ENCODE measurements around the gene SOCS1. TPM values are rescaled to one million over a fixed set of nuclear protein-coding genes. Genes with fewer than 3 reads are reported as not detected.

The SOCS1 gene
- total RNA-seq, 2 donors from 2014 or later, result 2.6 to 8.2 TPM

- no peak for DNase-seq (ENCODE audit: low spot score)
- H3K4me3 ChIP-seq, result no peak overlapping the region
- 96% methylated on average over 10 of the region's 10 CpGs for WGBS
- H3K27me3 ChIP-seq (replicated peaks; ENCODE audit: insufficient read depth), result no peaks in the 10 kb centered on the region
- no peaks in the 10 kb centered on the region for H3K4me1 ChIP-seq (replicated peaks)
- TF ChIP-seq POLR2AphosphoS5 (IDR thresholded peaks at IDR 0.05) (no peak), CTCF (IDR thresholded peaks at IDR 0.05) (no peak), POLR2A (IDR thresholded peaks at IDR 0.05) (no peak)
- H3K36me3 ChIP-seq, result no peaks in the 10 kb centered on the region
- intact Hi-C loops (cut with DNase I), result loop anchor here (10.0 kb wide), 2 partner anchors 116 to 146 kb away; no protein-coding TSS in a partner anchor
- H3K9me3 ChIP-seq, result no peaks in the 10 kb centered on the region
- no peak overlapping the region for H3K27ac ChIP-seq
These were observed 5.0 kb downstream of the SOCS1 start for GRCh38 chr16:11250786-11251524.

GRCh38 chr16:11250091-11250785, 5.8 kb downstream of the SOCS1 start:
- intact Hi-C loops (cut with DNase I), result loop anchor here (10.0 kb wide), 2 partner anchors 115 to 145 kb away; no protein-coding TSS in a partner anchor
- no peaks in the 10 kb centered on the region for H3K36me3 ChIP-seq
- TF ChIP-seq POLR2A (IDR thresholded peaks at IDR 0.05) (no peak), POLR2AphosphoS5 (IDR thresholded peaks at IDR 0.05) (no peak), CTCF (IDR thresholded peaks at IDR 0.05) (no peak)
- no peaks in the 10 kb centered on the region for H3K4me1 ChIP-seq (replicated peaks)
- 51% methylated on average over 16 of the region's 16 CpGs for WGBS
- H3K27ac ChIP-seq, result no peak overlapping the region
- H3K9me3 ChIP-seq, result no peaks in the 10 kb centered on the region
- H3K4me3 ChIP-seq, result no peak overlapping the region
- H3K27me3 ChIP-seq (replicated peaks; ENCODE audit: insufficient read depth), result no peaks in the 10 kb centered on the region
- DNase-seq (ENCODE audit: low spot score), result no peak

GRCh38 chr16:11249233-11250061, 6.6 kb downstream of the SOCS1 start:
- TF ChIP-seq CTCF (IDR thresholded peaks at IDR 0.05), result no peak
- H3K4me3 ChIP-seq, result no peak overlapping the region
- no peaks in the 10 kb centered on the region for H3K9me3 ChIP-seq
- no peaks in the 10 kb centered on the region for H3K36me3 ChIP-seq
- 96% methylated on average over 61 of the region's 63 CpGs for WGBS
- no peaks in the 10 kb centered on the region for H3K4me1 ChIP-seq (replicated peaks)
- H3K27me3 ChIP-seq (replicated peaks; ENCODE audit: insufficient read depth), result no peaks in the 10 kb centered on the region
- DNase-seq (ENCODE audit: low spot score), result no peak
- intact Hi-C loops (cut with DNase I), result loop anchor here (10.0 kb wide), 2 partner anchors 115 to 145 kb away; no protein-coding TSS in a partner anchor
- H3K27ac ChIP-seq, result no peak overlapping the region

- no peak for TF ChIP-seq POLR2A (IDR thresholded peaks at IDR 0.05)
- DNase-seq (ENCODE audit: low spot score), result no peak
- no peak overlapping the region for H3K4me3 ChIP-seq
- H3K27me3 ChIP-seq (replicated peaks; ENCODE audit: insufficient read depth), result no peaks in the 10 kb centered on the region
- intact Hi-C loops (cut with DNase I), result no loop called here
- H3K36me3 ChIP-seq, result no peaks in the 10 kb centered on the region
- H3K9me3 ChIP-seq, result no peaks in the 10 kb centered on the region
- H3K27ac ChIP-seq, result no peak overlapping the region
- H3K4me1 ChIP-seq (replicated peaks), result no peaks in the 10 kb centered on the region
- WGBS, result 95% methylated on average over 8 of the region's 8 CpGs
These were observed 7.9 kb downstream of the SOCS1 start for GRCh38 chr16:11248133-11248532.

- H3K36me3 ChIP-seq, result no peaks in the 10 kb centered on the region
- no peak for DNase-seq (ENCODE audit: low spot score)
- H3K4me1 ChIP-seq (replicated peaks), result no peaks in the 10 kb centered on the region
- intact Hi-C loops (cut with DNase I), result no loop called here
- H3K9me3 ChIP-seq, result no peaks in the 10 kb centered on the region
- TF ChIP-seq POLR2A (IDR thresholded peaks at IDR 0.05) (no peak), CTCF (IDR thresholded peaks at IDR 0.05) (no peak), POLR2AphosphoS5 (IDR thresholded peaks at IDR 0.05) (no peak)
- H3K27ac ChIP-seq, result no peak overlapping the region
- no peak overlapping the region for H3K4me3 ChIP-seq
- H3K27me3 ChIP-seq (replicated peaks; ENCODE audit: insufficient read depth), result no peaks in the 10 kb centered on the region
These were observed 10.0 kb downstream of the SOCS1 start for GRCh38 chr16:11245988-11246387.
